HG02798 (cell line): Measurements from ENCODE around the gene KRT25.

ENCODE experiments used
- ATAC-seq: cut with Tn5 transposase; IDR thresholded peaks from one replicate; pipeline ENCODE4 v1.9.1; 2021; ENCODE audit warnings: mild to moderate bottlenecking; ENCODE audit not compliant: unreplicated experiment, poor library complexity

KRT25 gene

GRCh38 chr17:40755231-40755630 lies at the start of gene KRT25:
Gene KRT25, minus strand, starts transcription at chr17:40755331. Its CDS starts 60 bp downstream, at chr17:40755271.
- ATAC-seq = no peak

- ATAC-seq = peak; percentile 65
These were observed 48.5 kb upstream of the KRT25 start for GRCh38 chr17:40803617-40804082.

GRCh38 chr17:40801157-40801556 lies 46.0 kb upstream of the KRT25 start:
- ATAC-seq = no peak

GRCh38 chr17:40800381-40800780 lies 45.2 kb upstream of the KRT25 start:
- ATAC-seq = no peak

- no peak for ATAC-seq
These were observed 44.7 kb upstream of the KRT25 start, which contains the start of gene KRT28 for GRCh38 chr17:40799859-40800258. Gene KRT28, minus strand, starts transcription at chr17:40799959. Its CDS starts 66 bp downstream, at chr17:40799893.

- ATAC-seq = no peak
These were observed 41.7 kb upstream of the KRT25 start for GRCh38 chr17:40796846-40797245.

GRCh38 chr17:40795019-40795667 lies 40.0 kb upstream of the KRT25 start:
- ATAC-seq = no peak

GRCh38 chr17:40794466-40794865 lies 39.3 kb upstream of the KRT25 start:
- ATAC-seq = no peak

GRCh38 chr17:40793832-40794231 lies 38.7 kb upstream of the KRT25 start:
- ATAC-seq = no peak

- ATAC-seq = no peak
These were observed 36.8 kb upstream of the KRT25 start for GRCh38 chr17:40791787-40792436.

- no peak for ATAC-seq
These were observed 36.0 kb upstream of the KRT25 start for GRCh38 chr17:40791111-40791510.

- ATAC-seq = no peak
These were observed 27.3 kb upstream of the KRT25 start, which contains the start of gene KRT27 for GRCh38 chr17:40782450-40782849. Gene KRT27, minus strand, starts transcription at chr17:40782550. Its CDS starts 57 bp downstream, at chr17:40782493.

GRCh38 chr17:40779181-40779909 lies 24.2 kb upstream of the KRT25 start:
- ATAC-seq = no peak

GRCh38 chr17:40778461-40778860 lies 23.3 kb upstream of the KRT25 start:
- no peak for ATAC-seq

- no peak for ATAC-seq
These were observed 22.8 kb upstream of the KRT25 start for GRCh38 chr17:40777971-40778370.

- no peak for ATAC-seq
These were observed 22.3 kb upstream of the KRT25 start for GRCh38 chr17:40777459-40777858.

GRCh38 chr17:40775945-40776344 lies 20.8 kb upstream of the KRT25 start:
- ATAC-seq = no peak

GRCh38 chr17:40772101-40772500 lies 17.0 kb upstream of the KRT25 start, which contains the start of gene KRT26:
Gene KRT26, minus strand, starts transcription at chr17:40772201. Its CDS starts 88 bp downstream, at chr17:40772113.
- ATAC-seq = no peak

GRCh38 chr17:40765657-40766056 lies 10.5 kb upstream of the KRT25 start:
- ATAC-seq = no peak

GRCh38 chr17:40763752-40764151 lies 8.6 kb upstream of the KRT25 start:
- ATAC-seq = no peak
